Measurements from ENCODE around the gene LRRFIP1.

GRCh38 chr2:237749961-237750360 is 122.6 kb downstream of the LRRFIP1 start:
- TF ChIP-seq, protein P1, sequence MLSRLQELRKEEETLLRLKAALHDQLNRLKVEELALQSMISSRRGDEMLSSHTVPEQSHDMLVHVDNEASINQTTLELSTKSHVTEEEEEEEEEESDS (CRISPR knock-in tag; IDR thresholded peaks at IDR 0.05; ENCODE audit: borderline replicate concordance): no peak
- TF ChIP-seq CHD2 (IDR thresholded peaks at IDR 0.05; ENCODE audit: low read depth, low read length) (no peak), PBX3 (CRISPR knock-in tag; IDR thresholded peaks at IDR 0.05; ENCODE audit: borderline replicate concordance) (no peak), KDM5A (IDR thresholded peaks at IDR 0.05; ENCODE audit: borderline replicate concordance, low read length) (no peak), TARDBP (CRISPR knock-in tag; IDR thresholded peaks at IDR 0.05) (no peak), EHMT2 (IDR thresholded peaks at IDR 0.05; ENCODE audit: borderline replicate concordance, low read depth, low read length) (no peak), ZNF263 (CRISPR knock-in tag; IDR thresholded peaks at IDR 0.05) (no peak), SP2 (CRISPR knock-in tag; IDR thresholded peaks at IDR 0.05) (no peak), RAD51 (IDR thresholded peaks at IDR 0.05; ENCODE audit: borderline replicate concordance) (no peak)

All from HepG2 (cell line).